ENCODE data around the gene WWC1. TPM values are rescaled to one million over a fixed set of nuclear protein-coding genes. Genes with fewer than 3 reads are reported as not detected.
"Not testable (repeated sequence)": the region's sequence is repeated elsewhere in the genome, so short reads cannot be mapped to it uniquely, and the experiment has no call there.

Gene WWC1
- total RNA-seq, 1 experiment from 2014 or later = 190 TPM

DNA sequence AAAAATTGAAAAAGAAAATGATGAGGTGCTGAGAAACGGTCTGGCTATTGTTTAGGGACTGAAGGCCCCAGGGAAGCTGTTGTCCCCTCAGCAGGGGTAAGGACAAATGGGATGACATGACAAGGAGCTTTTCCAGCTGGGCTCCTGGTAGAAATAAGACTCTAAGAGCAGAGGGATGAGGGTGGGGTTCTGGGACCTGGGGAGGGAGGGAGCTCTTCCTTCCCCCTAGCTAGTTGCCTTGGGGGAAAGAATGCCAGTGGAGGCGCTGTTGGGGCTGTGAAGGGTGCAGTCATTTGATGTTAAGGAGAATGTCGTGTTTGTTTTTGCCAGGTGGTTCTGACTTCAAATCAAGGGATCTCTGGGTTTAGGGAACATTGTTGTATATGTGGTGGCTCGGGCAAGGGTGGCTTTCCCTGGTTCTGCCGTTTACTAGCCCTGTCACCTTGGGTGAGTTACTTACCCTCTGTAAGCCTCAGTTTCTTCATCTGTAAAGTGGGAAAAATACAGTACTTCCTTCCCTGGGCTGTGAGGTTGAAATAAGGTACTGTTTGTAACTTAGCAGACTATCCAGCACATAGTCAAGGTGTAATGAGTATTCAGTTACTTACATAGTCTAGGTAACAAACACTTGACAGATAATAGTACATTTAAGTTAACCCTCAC lies 47.8 kb downstream of the WWC1 start:
- TF ChIP-seq, protein P1, sequence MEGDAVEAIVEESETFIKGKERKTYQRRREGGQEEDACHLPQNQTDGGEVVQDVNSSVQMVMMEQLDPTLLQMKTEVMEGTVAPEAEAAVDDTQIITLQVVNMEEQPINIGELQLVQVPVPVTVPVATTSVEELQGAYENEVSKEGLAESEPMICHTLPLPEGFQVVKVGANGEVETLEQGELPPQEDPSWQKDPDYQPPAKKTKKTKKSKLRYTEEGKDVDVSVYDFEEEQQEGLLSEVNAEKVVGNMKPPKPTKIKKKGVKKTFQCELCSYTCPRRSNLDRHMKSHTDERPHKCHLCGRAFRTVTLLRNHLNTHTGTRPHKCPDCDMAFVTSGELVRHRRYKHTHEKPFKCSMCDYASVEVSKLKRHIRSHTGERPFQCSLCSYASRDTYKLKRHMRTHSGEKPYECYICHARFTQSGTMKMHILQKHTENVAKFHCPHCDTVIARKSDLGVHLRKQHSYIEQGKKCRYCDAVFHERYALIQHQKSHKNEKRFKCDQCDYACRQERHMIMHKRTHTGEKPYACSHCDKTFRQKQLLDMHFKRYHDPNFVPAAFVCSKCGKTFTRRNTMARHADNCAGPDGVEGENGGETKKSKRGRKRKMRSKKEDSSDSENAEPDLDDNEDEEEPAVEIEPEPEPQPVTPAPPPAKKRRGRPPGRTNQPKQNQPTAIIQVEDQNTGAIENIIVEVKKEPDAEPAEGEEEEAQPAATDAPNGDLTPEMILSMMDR (IDR thresholded peaks at IDR 0.05; ENCODE audit: unreplicated experiment) = no peak
- DNase-seq = no peak
- intact Hi-C loops (cut with micrococcal nuclease; ENCODE audit: unreplicated experiment) = no loop called here
- CTCF ChIA-PET = interaction anchor here (0.5 to 1.5 kb wide), 4 partner anchors 9 to 1462 kb away, joined by 3 to 4 read pairs (median 3); no protein-coding TSS in a partner anchor
- no peaks in the 10 kb centered on the region for H3K9me3 Mint-ChIP-seq (ENCODE audit: low read depth, unreplicated experiment)
- BruUV-seq (replicated peaks) = no TSS peak
- peak overlapping the region; percentile 1 for H3K27ac Mint-ChIP-seq (ENCODE audit: unreplicated experiment)
- H3K27me3 Mint-ChIP-seq (ENCODE audit: unreplicated experiment) = no peaks in the 10 kb centered on the region
- H3K4me3 Mint-ChIP-seq (ENCODE audit: low read depth, unreplicated experiment) = no peak overlapping the region
- H3K36me3 Mint-ChIP-seq (ENCODE audit: insufficient read depth, unreplicated experiment) = peaks cover 21% of the 10 kb centered on the region
- peaks cover 70% of the 10 kb centered on the region for H3K4me1 Mint-ChIP-seq (ENCODE audit: low read depth, unreplicated experiment)

DNA sequence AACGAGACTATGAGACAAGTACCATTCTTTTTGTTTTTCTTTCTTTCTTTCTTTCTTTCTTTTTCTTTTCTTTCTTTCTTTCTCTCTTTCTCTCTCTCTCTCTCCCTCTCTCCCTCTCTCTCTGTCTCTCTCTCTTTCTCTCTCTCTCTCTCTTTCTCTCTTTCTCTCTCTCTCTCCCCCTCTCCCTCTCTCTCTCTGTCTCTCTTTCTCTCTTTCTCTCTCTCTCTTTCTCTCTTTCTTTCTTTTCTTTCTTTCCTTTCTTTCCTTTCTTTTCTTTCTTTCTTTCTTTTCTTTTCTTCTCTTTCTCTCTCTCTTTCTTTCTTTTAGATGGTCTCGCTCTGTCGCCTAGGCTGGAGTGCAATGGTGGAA lies 48.3 kb downstream of the WWC1 start:
- CTCF ChIA-PET = interaction anchor here (0.5 to 1.5 kb wide), 4 partner anchors 8 to 1461 kb away, joined by 3 to 6 read pairs (median 3); no protein-coding TSS in a partner anchor
- H3K9me3 Mint-ChIP-seq (ENCODE audit: low read depth, unreplicated experiment) = not testable (repeated sequence)

DNA sequence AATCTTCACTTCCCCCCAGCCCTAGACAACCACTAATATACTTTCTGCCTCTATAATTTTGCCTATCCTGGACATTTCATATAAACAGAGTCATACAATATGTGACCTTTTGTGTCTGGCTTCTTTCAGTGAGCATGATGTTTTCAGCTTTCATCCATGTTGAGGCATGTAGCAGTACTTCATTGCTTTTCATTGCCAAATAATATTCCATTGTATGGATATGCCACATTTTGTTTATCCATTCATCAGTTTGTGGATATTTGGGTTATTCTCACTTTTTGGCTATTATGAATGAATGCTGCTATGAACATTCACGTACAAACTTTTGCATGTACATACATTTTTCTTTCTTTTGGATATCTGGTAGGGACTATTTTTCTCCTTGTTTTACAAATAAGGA lies 49.0 kb downstream of the WWC1 start:
- peaks cover 25% of the 10 kb centered on the region for H3K36me3 Mint-ChIP-seq (ENCODE audit: insufficient read depth, unreplicated experiment)
- H3K27me3 Mint-ChIP-seq (ENCODE audit: unreplicated experiment) = no peaks in the 10 kb centered on the region
- no peak overlapping the region for H3K27ac Mint-ChIP-seq (ENCODE audit: unreplicated experiment)
- no peak for DNase-seq
- peaks cover 70% of the 10 kb centered on the region for H3K4me1 Mint-ChIP-seq (ENCODE audit: low read depth, unreplicated experiment)
- CTCF ChIA-PET = interaction anchor here (0.8 to 2.1 kb wide), 3 partner anchors 7 to 15 kb away, joined by 3 to 8 read pairs (median 6); no protein-coding TSS in a partner anchor
- no peak overlapping the region for H3K4me3 Mint-ChIP-seq (ENCODE audit: low read depth, unreplicated experiment)
- H3K9me3 Mint-ChIP-seq (ENCODE audit: low read depth, unreplicated experiment) = no peaks in the 10 kb centered on the region
- intact Hi-C loops (cut with micrococcal nuclease; ENCODE audit: unreplicated experiment) = no loop called here
- no TSS peak for BruUV-seq (replicated peaks)
- TF ChIP-seq, protein P1 (IDR thresholded peaks at IDR 0.05; ENCODE audit: unreplicated experiment) = no peak

More for the DNA sequence above, 48.3 kb downstream of the WWC1 start:
- H3K4me3 Mint-ChIP-seq (ENCODE audit: low read depth, unreplicated experiment); BruUV-seq (replicated peaks); H3K27me3 Mint-ChIP-seq (ENCODE audit: unreplicated experiment); intact Hi-C loops (cut with micrococcal nuclease; ENCODE audit: unreplicated experiment); DNase-seq: not testable (repeated sequence)
- peaks cover 25% of the 10 kb centered on the region for H3K36me3 Mint-ChIP-seq (ENCODE audit: insufficient read depth, unreplicated experiment)
- H3K27ac Mint-ChIP-seq (ENCODE audit: unreplicated experiment) = peak overlapping the region; percentile 1
- H3K4me1 Mint-ChIP-seq (ENCODE audit: low read depth, unreplicated experiment) = peaks cover 70% of the 10 kb centered on the region

DNA sequence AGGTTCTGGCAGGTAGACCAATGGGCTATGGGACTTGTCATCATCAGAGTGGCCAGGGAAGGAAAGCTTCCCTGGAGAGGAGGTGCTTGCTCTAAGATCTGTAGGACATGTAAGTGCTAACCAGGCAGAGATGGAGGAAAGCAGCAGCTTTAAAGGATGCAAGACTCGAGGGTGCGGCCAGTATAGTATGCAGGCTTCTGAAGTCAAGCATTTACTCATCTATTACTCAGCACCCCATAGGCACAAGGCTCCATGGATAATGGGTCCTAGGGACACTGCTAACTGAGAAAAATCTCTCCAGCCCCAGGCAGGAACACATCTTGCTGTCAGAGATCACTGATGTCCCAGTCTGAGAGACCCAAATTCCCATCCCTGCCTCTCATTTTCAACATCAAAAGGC lies 49.7 kb downstream of the WWC1 start:
- TF ChIP-seq, protein P1 (IDR thresholded peaks at IDR 0.05; ENCODE audit: unreplicated experiment) = no peak
- Mint-ChIP-seq H3K4me3 (ENCODE audit: low read depth, unreplicated experiment) (no peak overlapping the region), H3K4me1 (ENCODE audit: low read depth, unreplicated experiment) (peaks cover 76% of the 10 kb centered on the region), H3K9me3 (ENCODE audit: low read depth, unreplicated experiment) (no peaks in the 10 kb centered on the region), H3K27ac (ENCODE audit: unreplicated experiment) (no peak overlapping the region), H3K36me3 (ENCODE audit: insufficient read depth, unreplicated experiment) (peaks cover 30% of the 10 kb centered on the region), H3K27me3 (ENCODE audit: unreplicated experiment) (no peaks in the 10 kb centered on the region)
- DNase-seq = no peak
- intact Hi-C loops (cut with micrococcal nuclease; ENCODE audit: unreplicated experiment) = no loop called here
- no TSS peak for BruUV-seq (replicated peaks)
- CTCF ChIA-PET = interaction anchor here (1.5 to 2.1 kb wide), 2 partner anchors 9 to 16 kb away, joined by 3 to 8 read pairs; no protein-coding TSS in a partner anchor

All from Calu3 (cell line).